ENCODE data around the gene DIMT1.

DNA sequence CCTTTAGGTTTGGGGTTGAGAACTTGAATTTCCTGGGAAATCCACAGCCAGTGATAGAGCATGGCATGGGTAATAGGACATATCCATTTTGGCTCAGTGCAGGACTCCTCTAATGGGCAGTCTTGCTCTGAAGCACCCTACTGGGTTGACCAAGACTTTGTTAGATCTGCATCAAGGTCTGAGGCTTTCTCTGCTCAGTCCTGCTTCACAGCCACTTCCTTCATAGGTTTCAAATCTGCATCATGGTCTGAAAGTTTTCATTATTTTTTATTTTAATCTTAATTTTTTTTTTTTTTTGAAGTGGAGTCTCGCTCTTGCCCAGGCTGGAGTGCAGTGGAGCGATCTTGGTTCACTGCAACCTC, 61.2 kb downstream of the DIMT1 start:
- TF ChIP-seq POLR2AphosphoS5 (IDR thresholded peaks at IDR 0.05; ENCODE audit: low read depth) (no peak), CREB1 (CRISPR knock-in tag; IDR thresholded peaks at IDR 0.05; ENCODE audit: low read depth) (no peak), EZH2 (IDR thresholded peaks at IDR 0.05; ENCODE audit: low read depth, unreplicated experiment) (no peak), EZH2phosphoT487 (IDR thresholded peaks at IDR 0.05; ENCODE audit: unreplicated experiment) (no peak), JUNB (IDR thresholded peaks at IDR 0.05; ENCODE audit: unreplicated experiment) (no peak), NANOG (IDR thresholded peaks at IDR 0.05; ENCODE audit: borderline replicate concordance) (no peak), ZNF331 (CRISPR knock-in tag; IDR thresholded peaks at IDR 0.05; ENCODE audit: low read depth) (no peak), ZNF114 (CRISPR knock-in tag; IDR thresholded peaks at IDR 0.05) (no peak)
- TF ChIP-seq, protein P1, sequence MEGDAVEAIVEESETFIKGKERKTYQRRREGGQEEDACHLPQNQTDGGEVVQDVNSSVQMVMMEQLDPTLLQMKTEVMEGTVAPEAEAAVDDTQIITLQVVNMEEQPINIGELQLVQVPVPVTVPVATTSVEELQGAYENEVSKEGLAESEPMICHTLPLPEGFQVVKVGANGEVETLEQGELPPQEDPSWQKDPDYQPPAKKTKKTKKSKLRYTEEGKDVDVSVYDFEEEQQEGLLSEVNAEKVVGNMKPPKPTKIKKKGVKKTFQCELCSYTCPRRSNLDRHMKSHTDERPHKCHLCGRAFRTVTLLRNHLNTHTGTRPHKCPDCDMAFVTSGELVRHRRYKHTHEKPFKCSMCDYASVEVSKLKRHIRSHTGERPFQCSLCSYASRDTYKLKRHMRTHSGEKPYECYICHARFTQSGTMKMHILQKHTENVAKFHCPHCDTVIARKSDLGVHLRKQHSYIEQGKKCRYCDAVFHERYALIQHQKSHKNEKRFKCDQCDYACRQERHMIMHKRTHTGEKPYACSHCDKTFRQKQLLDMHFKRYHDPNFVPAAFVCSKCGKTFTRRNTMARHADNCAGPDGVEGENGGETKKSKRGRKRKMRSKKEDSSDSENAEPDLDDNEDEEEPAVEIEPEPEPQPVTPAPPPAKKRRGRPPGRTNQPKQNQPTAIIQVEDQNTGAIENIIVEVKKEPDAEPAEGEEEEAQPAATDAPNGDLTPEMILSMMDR (conservative IDR thresholded peaks at IDR 0.05; ENCODE audit: low read depth in 2 of 2): no peak
- TF ChIP-seq, protein P2, sequence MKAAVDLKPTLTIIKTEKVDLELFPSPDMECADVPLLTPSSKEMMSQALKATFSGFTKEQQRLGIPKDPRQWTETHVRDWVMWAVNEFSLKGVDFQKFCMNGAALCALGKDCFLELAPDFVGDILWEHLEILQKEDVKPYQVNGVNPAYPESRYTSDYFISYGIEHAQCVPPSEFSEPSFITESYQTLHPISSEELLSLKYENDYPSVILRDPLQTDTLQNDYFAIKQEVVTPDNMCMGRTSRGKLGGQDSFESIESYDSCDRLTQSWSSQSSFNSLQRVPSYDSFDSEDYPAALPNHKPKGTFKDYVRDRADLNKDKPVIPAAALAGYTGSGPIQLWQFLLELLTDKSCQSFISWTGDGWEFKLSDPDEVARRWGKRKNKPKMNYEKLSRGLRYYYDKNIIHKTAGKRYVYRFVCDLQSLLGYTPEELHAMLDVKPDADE (IDR thresholded peaks at IDR 0.05): no peak
- TF ChIP-seq, protein P3, sequence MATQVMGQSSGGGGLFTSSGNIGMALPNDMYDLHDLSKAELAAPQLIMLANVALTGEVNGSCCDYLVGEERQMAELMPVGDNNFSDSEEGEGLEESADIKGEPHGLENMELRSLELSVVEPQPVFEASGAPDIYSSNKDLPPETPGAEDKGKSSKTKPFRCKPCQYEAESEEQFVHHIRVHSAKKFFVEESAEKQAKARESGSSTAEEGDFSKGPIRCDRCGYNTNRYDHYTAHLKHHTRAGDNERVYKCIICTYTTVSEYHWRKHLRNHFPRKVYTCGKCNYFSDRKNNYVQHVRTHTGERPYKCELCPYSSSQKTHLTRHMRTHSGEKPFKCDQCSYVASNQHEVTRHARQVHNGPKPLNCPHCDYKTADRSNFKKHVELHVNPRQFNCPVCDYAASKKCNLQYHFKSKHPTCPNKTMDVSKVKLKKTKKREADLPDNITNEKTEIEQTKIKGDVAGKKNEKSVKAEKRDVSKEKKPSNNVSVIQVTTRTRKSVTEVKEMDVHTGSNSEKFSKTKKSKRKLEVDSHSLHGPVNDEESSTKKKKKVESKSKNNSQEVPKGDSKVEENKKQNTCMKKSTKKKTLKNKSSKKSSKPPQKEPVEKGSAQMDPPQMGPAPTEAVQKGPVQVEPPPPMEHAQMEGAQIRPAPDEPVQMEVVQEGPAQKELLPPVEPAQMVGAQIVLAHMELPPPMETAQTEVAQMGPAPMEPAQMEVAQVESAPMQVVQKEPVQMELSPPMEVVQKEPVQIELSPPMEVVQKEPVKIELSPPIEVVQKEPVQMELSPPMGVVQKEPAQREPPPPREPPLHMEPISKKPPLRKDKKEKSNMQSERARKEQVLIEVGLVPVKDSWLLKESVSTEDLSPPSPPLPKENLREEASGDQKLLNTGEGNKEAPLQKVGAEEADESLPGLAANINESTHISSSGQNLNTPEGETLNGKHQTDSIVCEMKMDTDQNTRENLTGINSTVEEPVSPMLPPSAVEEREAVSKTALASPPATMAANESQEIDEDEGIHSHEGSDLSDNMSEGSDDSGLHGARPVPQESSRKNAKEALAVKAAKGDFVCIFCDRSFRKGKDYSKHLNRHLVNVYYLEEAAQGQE (IDR thresholded peaks at IDR 0.05; ENCODE audit: unreplicated experiment): no peak
